GM23338 (cell line): ENCODE results near the gene PDE6A.

Experiments used
- EZH2 ChIP-seq: fragments of 200-600 bp; sonication (generic); IDR thresholded peaks from one replicate; pipeline ENCODE4 v1.8.0; 2017; ENCODE audit warnings: antibody characterized with exemption, mild to moderate bottlenecking, low read depth; ENCODE audit not compliant: unreplicated experiment
- EZH2phosphoT487 ChIP-seq: fragments of 200-600 bp; sonication (generic); IDR thresholded peaks from one replicate; pipeline ENCODE4 v1.8.1; 2018; ENCODE audit warnings: antibody characterized with exemption; ENCODE audit not compliant: unreplicated experiment
- JUNB ChIP-seq: IDR thresholded peaks from one replicate; pipeline ENCODE4 v1.6.1; 2016; ENCODE audit warnings: antibody characterized with exemption; ENCODE audit not compliant: unreplicated experiment
- POLR2AphosphoS5 ChIP-seq: IDR thresholded peaks from 2 replicates; pipeline ENCODE4 v1.6.1; 2016; ENCODE audit warnings: antibody characterized with exemption, low read depth
- TF ChIP-seq, protein P1 (sequence below), 2 experiments: fragments of 200-600 bp in 1 of 2; sonication (generic) in 1 of 2; conservative IDR thresholded peaks; 2 replicates each; pipeline versions ENCODE4 v1.5.1 to v1.6.1; 2016 to 2017; ENCODE audit warnings: antibody characterized with exemption in 2 of 2, low read depth in 2 of 2, mild to moderate bottlenecking in 2 of 2, moderate library complexity in 1 of 2
- TF ChIP-seq, protein P2 (sequence below): IDR thresholded peaks from one replicate; pipeline ENCODE4 v1.6.1; 2018; ENCODE audit warnings: antibody characterized with exemption; ENCODE audit not compliant: unreplicated experiment

DNA sequence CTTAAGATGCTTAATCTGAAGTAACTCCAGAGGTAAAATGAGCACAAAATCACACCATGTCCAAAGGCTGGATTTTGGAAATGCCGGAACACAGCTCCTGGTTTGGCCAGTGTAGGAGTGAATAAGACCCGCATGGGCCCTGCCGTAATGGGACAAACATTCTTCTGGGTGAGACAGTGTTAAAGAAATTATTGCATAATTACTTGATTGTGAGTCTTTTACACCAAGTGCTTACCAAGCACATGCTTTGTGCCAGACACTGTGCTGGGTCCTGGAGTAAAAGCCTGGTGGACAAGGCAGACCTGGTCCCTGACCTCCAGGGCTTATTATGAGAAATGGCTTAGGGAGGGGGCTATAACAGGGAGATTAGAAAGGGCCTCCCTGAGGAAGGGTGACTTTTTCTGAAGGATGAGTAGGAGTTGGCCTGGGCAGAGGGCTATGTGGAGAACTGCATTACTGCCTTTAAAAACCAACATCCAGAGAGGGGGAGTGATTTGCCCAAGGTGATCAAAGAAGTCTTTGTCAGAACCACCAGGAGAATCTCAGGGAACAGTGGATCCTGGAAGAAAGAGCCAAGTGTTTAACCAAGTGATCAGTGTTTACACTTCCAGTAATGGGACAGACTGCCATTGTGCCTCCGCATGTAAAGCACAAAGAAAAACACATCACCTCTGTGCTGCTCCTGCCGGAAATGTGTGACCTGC lies 3.5 kb downstream of the PDE6A start:
- TF ChIP-seq, protein P1, sequence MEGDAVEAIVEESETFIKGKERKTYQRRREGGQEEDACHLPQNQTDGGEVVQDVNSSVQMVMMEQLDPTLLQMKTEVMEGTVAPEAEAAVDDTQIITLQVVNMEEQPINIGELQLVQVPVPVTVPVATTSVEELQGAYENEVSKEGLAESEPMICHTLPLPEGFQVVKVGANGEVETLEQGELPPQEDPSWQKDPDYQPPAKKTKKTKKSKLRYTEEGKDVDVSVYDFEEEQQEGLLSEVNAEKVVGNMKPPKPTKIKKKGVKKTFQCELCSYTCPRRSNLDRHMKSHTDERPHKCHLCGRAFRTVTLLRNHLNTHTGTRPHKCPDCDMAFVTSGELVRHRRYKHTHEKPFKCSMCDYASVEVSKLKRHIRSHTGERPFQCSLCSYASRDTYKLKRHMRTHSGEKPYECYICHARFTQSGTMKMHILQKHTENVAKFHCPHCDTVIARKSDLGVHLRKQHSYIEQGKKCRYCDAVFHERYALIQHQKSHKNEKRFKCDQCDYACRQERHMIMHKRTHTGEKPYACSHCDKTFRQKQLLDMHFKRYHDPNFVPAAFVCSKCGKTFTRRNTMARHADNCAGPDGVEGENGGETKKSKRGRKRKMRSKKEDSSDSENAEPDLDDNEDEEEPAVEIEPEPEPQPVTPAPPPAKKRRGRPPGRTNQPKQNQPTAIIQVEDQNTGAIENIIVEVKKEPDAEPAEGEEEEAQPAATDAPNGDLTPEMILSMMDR (conservative IDR thresholded peaks at IDR 0.05; ENCODE audit: low read depth in 2 of 2): no peak
- TF ChIP-seq, protein P2, sequence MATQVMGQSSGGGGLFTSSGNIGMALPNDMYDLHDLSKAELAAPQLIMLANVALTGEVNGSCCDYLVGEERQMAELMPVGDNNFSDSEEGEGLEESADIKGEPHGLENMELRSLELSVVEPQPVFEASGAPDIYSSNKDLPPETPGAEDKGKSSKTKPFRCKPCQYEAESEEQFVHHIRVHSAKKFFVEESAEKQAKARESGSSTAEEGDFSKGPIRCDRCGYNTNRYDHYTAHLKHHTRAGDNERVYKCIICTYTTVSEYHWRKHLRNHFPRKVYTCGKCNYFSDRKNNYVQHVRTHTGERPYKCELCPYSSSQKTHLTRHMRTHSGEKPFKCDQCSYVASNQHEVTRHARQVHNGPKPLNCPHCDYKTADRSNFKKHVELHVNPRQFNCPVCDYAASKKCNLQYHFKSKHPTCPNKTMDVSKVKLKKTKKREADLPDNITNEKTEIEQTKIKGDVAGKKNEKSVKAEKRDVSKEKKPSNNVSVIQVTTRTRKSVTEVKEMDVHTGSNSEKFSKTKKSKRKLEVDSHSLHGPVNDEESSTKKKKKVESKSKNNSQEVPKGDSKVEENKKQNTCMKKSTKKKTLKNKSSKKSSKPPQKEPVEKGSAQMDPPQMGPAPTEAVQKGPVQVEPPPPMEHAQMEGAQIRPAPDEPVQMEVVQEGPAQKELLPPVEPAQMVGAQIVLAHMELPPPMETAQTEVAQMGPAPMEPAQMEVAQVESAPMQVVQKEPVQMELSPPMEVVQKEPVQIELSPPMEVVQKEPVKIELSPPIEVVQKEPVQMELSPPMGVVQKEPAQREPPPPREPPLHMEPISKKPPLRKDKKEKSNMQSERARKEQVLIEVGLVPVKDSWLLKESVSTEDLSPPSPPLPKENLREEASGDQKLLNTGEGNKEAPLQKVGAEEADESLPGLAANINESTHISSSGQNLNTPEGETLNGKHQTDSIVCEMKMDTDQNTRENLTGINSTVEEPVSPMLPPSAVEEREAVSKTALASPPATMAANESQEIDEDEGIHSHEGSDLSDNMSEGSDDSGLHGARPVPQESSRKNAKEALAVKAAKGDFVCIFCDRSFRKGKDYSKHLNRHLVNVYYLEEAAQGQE: no peak
- TF ChIP-seq POLR2AphosphoS5 (no peak), EZH2 (no peak), EZH2phosphoT487 (no peak), JUNB (no peak)
